Heart left ventricle (tissue), 13 donors: Measurements from ENCODE around the gene ADAMTS12.

Experiments used
- CTCF ChIP-seq, 12 donors: fragments of 200-600 bp; sonication (generic) in 4 of 12; IDR thresholded peaks; one replicate each; pipeline versions ENCODE4 v1.5.0 to v1.8.0; 2018 to 2022; ENCODE audit warnings: antibody characterized with exemption in 12 of 12, mild to moderate bottlenecking in 5 of 12
- POLR2A ChIP-seq, 2 donors: fragments of 450-650 bp; IDR thresholded peaks; one replicate each; pipeline ENCODE4 v1.6.1; 2017; ENCODE audit warnings: antibody characterized with exemption in 2 of 2, mild to moderate bottlenecking in 2 of 2, moderate library complexity in 2 of 2
- donor health status: ischemic (EF 13 %, LVEDD 7.1; RV severe dilation, severe dysfunction).
- donor health status: DM: no; HTN: yes; CAD: no.
- donor health status: DM: no; HTN: no; CAD: no.
- donor health status: ischemic (EF 25% LVEDD 6.9; RV normal size, moderate dysfunction).
- donor health status: ischemic (EF 25% LVEDD 5.7; RV mildly dilated, moderate dysfunction).
- donor health status: ischemic (EF 35%, LVEDD 5.7; RV mildly dilated, moderate dysfunction).
- donor health status: nonischemic (EF 11% LVEDD 7.7; RV severe dilation, severe dysfunction).
- donor health status: DM: yes; HTN: yes; CAD: no.
- donor health status: PGD.
- donor health status: ischemic (EF 29% LVEDD 5.4; RV normal size, mild dysfunction).
- donor health status: nonischemic (EF 23%, LVEDD 6.1; RV moderate dilation, normal function).

DNA sequence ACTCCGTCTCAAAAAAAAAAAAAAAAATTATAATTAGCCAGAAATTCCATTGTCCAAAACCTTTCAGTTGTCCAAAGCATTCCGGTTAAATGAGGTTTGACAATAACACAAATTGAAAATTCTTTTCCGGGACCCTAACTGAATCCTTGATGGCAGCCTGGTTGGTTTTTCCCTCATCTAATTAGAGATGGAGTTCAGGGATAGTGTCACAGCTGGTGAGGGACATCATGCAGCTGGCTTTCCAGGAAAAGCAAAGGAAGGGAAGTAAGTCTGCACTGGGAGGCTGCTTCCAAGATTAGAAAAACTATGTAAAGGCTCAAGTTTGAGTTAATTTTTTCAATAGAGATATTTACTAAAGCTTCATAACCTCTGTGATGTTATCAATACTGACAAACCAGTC lies 195.4 kb downstream of the ADAMTS12 start:
- TF ChIP-seq CTCF (IDR thresholded peaks at IDR 0.05) (no peak), POLR2A (IDR thresholded peaks at IDR 0.05) (no peak)
